ENCODE results near the gene ZNF555.
"Not testable (repeated sequence)": the region's sequence is repeated elsewhere in the genome, so short reads cannot be mapped to it uniquely, and the experiment has no call there.

The ZNF555 gene

GRCh38 chr19:2812414-2813234 lies 28.7 kb upstream of the ZNF555 start:
- DNase-seq (ENCODE audit: low read depth): no peak
- TF ChIP-seq CTCF (IDR thresholded peaks at IDR 0.05; ENCODE audit: insufficient read depth, low read depth, low read length, missing control alignments): no peak

GRCh38 chr19:2813235-2814160 lies 27.8 kb upstream of the ZNF555 start:
- no peak overlapping the region for H3K4me3 ChIP-seq (ENCODE audit: low read length)
- peak; percentile 43 for DNase-seq (ENCODE audit: low read depth)
- TF ChIP-seq CTCF (IDR thresholded peaks at IDR 0.05; ENCODE audit: insufficient read depth, low read depth, low read length, missing control alignments): no peak

More at GRCh38 chr19:2812414-2813234, 28.7 kb upstream of the ZNF555 start:
- no peak overlapping the region for H3K4me3 ChIP-seq (ENCODE audit: low read length)

- no peak for TF ChIP-seq CTCF (IDR thresholded peaks at IDR 0.05; ENCODE audit: insufficient read depth, low read depth, low read length, missing control alignments)
- no peak for DNase-seq (ENCODE audit: low read depth)
- no peak overlapping the region for H3K4me3 ChIP-seq (ENCODE audit: low read length)
These were observed 26.8 kb upstream of the ZNF555 start for GRCh38 chr19:2814426-2814825.

- no peak overlapping the region for H3K4me3 ChIP-seq (ENCODE audit: low read length)
- DNase-seq (ENCODE audit: low read depth): no peak
- TF ChIP-seq CTCF (IDR thresholded peaks at IDR 0.05; ENCODE audit: insufficient read depth, low read depth, low read length, missing control alignments): no peak
These were observed 26.1 kb upstream of the ZNF555 start for GRCh38 chr19:2815191-2815614.

GRCh38 chr19:2815923-2816322 lies 25.4 kb upstream of the ZNF555 start:
- DNase-seq (ENCODE audit: low read depth): no peak
- no peak overlapping the region for H3K4me3 ChIP-seq (ENCODE audit: low read length)
- no peak for TF ChIP-seq CTCF (IDR thresholded peaks at IDR 0.05; ENCODE audit: insufficient read depth, low read depth, low read length, missing control alignments)

GRCh38 chr19:2816641-2817040 lies 24.6 kb upstream of the ZNF555 start:
- no peak for TF ChIP-seq CTCF (IDR thresholded peaks at IDR 0.05; ENCODE audit: insufficient read depth, low read depth, low read length, missing control alignments)
- no peak for DNase-seq (ENCODE audit: low read depth)
- no peak overlapping the region for H3K4me3 ChIP-seq (ENCODE audit: low read length)

GRCh38 chr19:2817237-2817829 lies 23.9 kb upstream of the ZNF555 start:
- not testable (repeated sequence) for H3K4me3 ChIP-seq (ENCODE audit: low read length)
- DNase-seq (ENCODE audit: low read depth): peak; percentile 69

All from epithelial cell of esophagus (primary cell).